HUES48 (cell line): Measurements from ENCODE around the gene STARD10.
A peak's percentile ranks its signal among the peaks of the same experiment; 100 is the strongest.

Experiments used
- H3K27ac ChIP-seq: one replicate; pipeline ENCODE4 v1.7.0; 2013; ENCODE audit warnings: low read depth, low read length, inconsistent platforms
- H3K27me3 ChIP-seq: 2 replicates; pipeline ENCODE4 v1.6.1; 2013; ENCODE audit warnings: mild to moderate bottlenecking, low read length; ENCODE audit not compliant: control insufficient read depth, insufficient read depth
- H3K36me3 ChIP-seq: 2 replicates; pipeline ENCODE4 v1.6.1; 2013; ENCODE audit warnings: low read length; ENCODE audit not compliant: control insufficient read depth, insufficient read depth
- H3K4me1 ChIP-seq: 2 replicates; pipeline ENCODE4 v1.6.1; 2013; ENCODE audit warnings: mild to moderate bottlenecking, low read length; ENCODE audit not compliant: control insufficient read depth, insufficient read depth
- H3K4me3 ChIP-seq: 2 replicates; pipeline ENCODE4 v1.5.1; 2013; ENCODE audit warnings: mild to moderate bottlenecking, low read depth, low read length
- H3K9ac ChIP-seq: 2 replicates; pipeline ENCODE4 v1.6.1; 2013; ENCODE audit warnings: mild to moderate bottlenecking, low read depth, low read length, moderate library complexity
- H3K9me3 ChIP-seq: 2 replicates; pipeline ENCODE4 v1.6.1; 2013; ENCODE audit warnings: low read length; ENCODE audit not compliant: control insufficient read depth, insufficient read depth

Gene STARD10

GRCh38 chr11:72720784-72721183, 73.1 kb downstream of the STARD10 start:
- no peak overlapping the region for H3K27ac ChIP-seq
- H3K27me3 ChIP-seq, result no peaks in the 10 kb centered on the region
- no peaks in the 10 kb centered on the region; the same call in 1 of the 2 replicates for H3K4me1 ChIP-seq
- no peak overlapping the region for H3K4me3 ChIP-seq
- H3K9ac ChIP-seq, result no peak overlapping the region
- peaks cover 24% of the 10 kb centered on the region; the same call in 1 of the 2 replicates for H3K36me3 ChIP-seq
- no peaks in the 10 kb centered on the region for H3K9me3 ChIP-seq

DNA sequence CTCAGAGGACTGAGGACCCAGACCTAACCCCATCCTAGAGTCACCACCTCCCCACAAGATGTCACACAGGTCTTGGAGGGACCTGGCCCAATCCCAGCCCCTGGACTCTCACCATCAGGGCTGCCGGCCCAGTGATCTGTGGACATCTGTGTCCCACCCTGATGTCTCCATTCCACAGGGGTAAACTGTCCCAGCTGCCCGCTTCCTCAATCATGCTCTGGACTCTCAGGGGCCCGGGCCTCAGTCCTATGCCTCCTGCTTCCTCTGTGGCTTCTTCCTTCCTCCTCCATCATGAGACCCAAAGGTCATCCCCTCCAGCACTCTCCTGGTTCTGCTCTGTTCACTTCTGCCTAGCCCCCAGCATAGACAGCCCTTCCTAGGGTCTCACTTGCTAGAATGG, 73.8 kb downstream of the STARD10 start:
- Histone ChIP-seq H3K4me3 (no peak overlapping the region), H3K27ac (no peak overlapping the region), H3K36me3 (peaks cover 24% of the 10 kb centered on the region; the same call in 1 of the 2 replicates), H3K9me3 (no peaks in the 10 kb centered on the region), H3K9ac (no peak overlapping the region), H3K4me1 (no peaks in the 10 kb centered on the region; the same call in 1 of the 2 replicates), H3K27me3 (no peaks in the 10 kb centered on the region)

DNA sequence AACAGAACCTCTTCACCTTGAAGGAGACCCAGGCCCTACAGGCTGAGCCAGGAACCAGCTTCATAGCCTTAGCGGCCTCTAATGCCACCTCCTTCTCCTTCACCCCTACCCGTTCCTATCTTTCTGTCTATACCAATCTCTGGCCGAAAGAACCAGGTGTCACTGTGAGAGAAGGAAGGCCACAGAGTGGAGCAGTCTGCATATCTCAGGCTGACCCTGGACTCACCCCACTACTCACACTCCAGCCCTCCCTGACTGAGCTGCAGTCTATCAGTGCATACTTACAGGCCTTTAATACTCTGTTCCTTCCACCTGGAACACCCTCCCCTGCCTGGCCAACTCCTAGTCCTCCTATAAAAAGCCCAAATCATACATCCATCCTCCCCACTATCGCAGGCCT, 74.3 kb downstream of the STARD10 start:
- Histone ChIP-seq H3K9me3 (no peaks in the 10 kb centered on the region), H3K36me3 (peaks cover 22% of the 10 kb centered on the region; the same call in 1 of the 2 replicates), H3K27ac (no peak overlapping the region), H3K27me3 (no peaks in the 10 kb centered on the region), H3K4me1 (no peaks in the 10 kb centered on the region; the same call in 1 of the 2 replicates), H3K9ac (no peak overlapping the region), H3K4me3 (no peak overlapping the region)

GRCh38 chr11:72719144-72719543, 74.7 kb downstream of the STARD10 start:
- no peak overlapping the region for H3K4me3 ChIP-seq
- H3K27me3 ChIP-seq, result no peaks in the 10 kb centered on the region
- H3K4me1 ChIP-seq, result no peaks in the 10 kb centered on the region; the same call in 1 of the 2 replicates
- H3K27ac ChIP-seq, result no peak overlapping the region
- H3K9me3 ChIP-seq, result no peaks in the 10 kb centered on the region
- H3K36me3 ChIP-seq, result peaks cover 17% of the 10 kb centered on the region; the same call in 1 of the 2 replicates
- no peak overlapping the region for H3K9ac ChIP-seq

- no peaks in the 10 kb centered on the region; the same call in 1 of the 2 replicates for H3K4me1 ChIP-seq
Measured at GRCh38 chr11:72718101-72718501, 75.7 kb downstream of the STARD10 start.

GRCh38 chr11:72716788-72717435, 76.9 kb downstream of the STARD10 start:
- Histone ChIP-seq H3K9ac (no peak overlapping the region), H3K4me1 (no peaks in the 10 kb centered on the region; the same call in 1 of the 2 replicates), H3K9me3 (no peaks in the 10 kb centered on the region), H3K27me3 (no peaks in the 10 kb centered on the region), H3K4me3 (no peak overlapping the region), H3K36me3 (peaks cover 17% of the 10 kb centered on the region; the same call in 1 of the 2 replicates), H3K27ac (no peak overlapping the region)

More at GRCh38 chr11:72718101-72718501, 75.7 kb downstream of the STARD10 start:
- Histone ChIP-seq H3K9ac (no peak overlapping the region), H3K4me3 (no peak overlapping the region), H3K27me3 (no peaks in the 10 kb centered on the region), H3K27ac (no peak overlapping the region), H3K36me3 (peaks cover 17% of the 10 kb centered on the region; the same call in 1 of the 2 replicates), H3K9me3 (no peaks in the 10 kb centered on the region)

DNA sequence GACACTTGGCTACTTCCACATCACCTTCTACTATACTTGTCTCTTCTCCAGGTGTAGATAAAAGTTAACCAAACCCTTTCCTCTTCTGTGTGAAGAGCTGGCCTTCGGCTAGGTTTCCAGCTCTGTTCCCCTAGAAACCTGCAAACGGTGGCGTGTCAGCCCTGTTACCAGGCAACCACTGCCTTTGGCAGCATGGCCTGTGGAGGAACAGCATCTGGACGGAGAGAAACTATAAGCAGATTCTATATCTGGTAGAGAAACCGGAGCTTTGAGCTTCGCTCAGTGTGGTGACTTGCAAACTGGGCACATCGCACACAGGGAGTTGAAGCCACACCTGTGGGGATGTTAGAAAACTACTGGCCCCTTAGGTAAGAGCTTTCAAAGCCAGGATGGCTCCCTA, 77.6 kb downstream of the STARD10 start:
- Histone ChIP-seq H3K36me3 (peaks cover 22% of the 10 kb centered on the region; the same call in 1 of the 2 replicates), H3K4me3 (no peak overlapping the region), H3K27ac (no peak overlapping the region), H3K27me3 (no peaks in the 10 kb centered on the region), H3K4me1 (no peaks in the 10 kb centered on the region), H3K9ac (no peak overlapping the region), H3K9me3 (no peaks in the 10 kb centered on the region)

DNA sequence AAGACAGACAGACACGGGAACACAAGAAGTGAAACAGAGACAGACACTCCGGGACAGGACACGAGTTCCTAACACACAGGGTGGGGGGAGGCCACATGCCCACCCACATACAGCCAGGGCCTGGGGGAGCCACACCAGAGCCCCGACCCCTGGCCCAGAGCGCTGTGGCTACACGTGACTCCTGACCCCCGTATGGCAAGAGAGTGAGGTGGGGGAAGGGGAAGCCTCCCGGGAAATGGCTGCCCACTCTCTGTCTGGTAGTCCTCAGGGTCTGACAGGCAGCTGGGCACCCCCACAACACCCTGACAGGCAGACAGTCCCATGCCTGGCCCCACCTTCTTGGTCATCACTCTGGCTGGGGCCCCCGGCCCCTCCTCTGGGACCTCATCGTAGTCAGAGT, 81.0 kb downstream of the STARD10 start:
- H3K9me3 ChIP-seq, result no peaks in the 10 kb centered on the region
- H3K4me1 ChIP-seq, result no peaks in the 10 kb centered on the region
- no peak overlapping the region for H3K27ac ChIP-seq
- no peaks in the 10 kb centered on the region for H3K27me3 ChIP-seq
- no peak overlapping the region for H3K4me3 ChIP-seq
- peak overlapping the region; percentile 18; the same call in 1 of the 2 replicates for H3K9ac ChIP-seq
- H3K36me3 ChIP-seq, result peaks cover 35% of the 10 kb centered on the region; the same call in 1 of the 2 replicates

DNA sequence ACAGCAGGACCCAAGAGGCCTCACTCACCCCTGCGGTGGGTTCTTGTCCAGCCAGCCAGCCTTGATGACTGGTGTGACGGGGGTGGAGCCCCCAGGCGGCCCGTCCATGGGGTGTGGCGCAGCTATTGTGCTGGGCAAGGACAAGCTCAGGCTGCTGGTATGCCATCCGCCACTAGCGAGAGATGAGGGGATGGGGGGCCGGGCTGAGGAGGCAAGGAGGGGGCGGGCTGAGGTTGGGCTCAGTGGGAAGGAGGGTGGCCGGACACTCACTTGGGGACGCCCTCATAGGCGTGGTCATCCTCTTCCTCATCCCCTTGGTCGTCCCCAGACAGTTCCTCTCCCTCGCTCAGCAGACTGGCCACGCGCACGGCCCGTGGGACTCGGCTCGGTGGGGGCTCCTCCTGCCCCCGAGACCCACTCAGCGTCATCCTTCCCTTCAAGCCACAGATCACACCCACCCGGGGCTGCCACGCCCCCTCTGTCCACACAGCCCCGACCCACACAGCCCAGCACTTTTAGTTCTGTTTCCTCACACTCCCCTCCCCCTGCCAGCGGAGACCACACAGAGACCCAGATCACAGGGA, 81.6 kb downstream of the STARD10 start:
- H3K27me3 ChIP-seq, result no peaks in the 10 kb centered on the region
- H3K27ac ChIP-seq, result no peak overlapping the region
- no peaks in the 10 kb centered on the region for H3K9me3 ChIP-seq
- no peak overlapping the region for H3K4me3 ChIP-seq
- H3K36me3 ChIP-seq, result peaks cover 36% of the 10 kb centered on the region; the same call in 1 of the 2 replicates
- 0 out of 2 replicates have a peak overlapping the region, but pooled peaks have one; percentile 18 for H3K9ac ChIP-seq
- 0 out of 2 replicates have a peak, but pooled peaks cover under 1% of the 10 kb centered on the region for H3K4me1 ChIP-seq

DNA sequence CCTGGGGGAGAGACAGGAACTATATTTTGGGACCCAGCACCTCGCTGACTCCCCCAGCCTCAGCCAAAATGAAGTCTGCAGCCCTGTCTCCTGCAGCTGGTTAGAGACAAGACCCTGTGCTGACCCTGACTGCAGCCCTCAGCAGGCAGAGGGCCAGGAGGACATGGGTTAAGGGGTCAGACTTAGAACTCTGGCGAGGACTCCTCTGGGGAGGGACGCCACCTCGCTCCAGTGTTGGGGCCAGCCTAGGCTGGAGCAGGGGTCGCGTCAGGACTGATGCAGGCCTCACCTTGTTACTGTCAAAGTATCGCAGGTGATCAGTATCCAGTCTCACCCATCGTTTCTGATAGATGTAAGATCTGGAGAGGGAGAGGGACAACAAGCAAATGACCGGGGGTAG, 82.7 kb downstream of the STARD10 start:
- no peaks in the 10 kb centered on the region for H3K27me3 ChIP-seq
- no peaks in the 10 kb centered on the region for H3K9me3 ChIP-seq
- peaks cover 11% of the 10 kb centered on the region for H3K4me1 ChIP-seq
- no peak overlapping the region for H3K4me3 ChIP-seq
- peaks cover 36% of the 10 kb centered on the region for H3K36me3 ChIP-seq
- H3K9ac ChIP-seq, result no peak overlapping the region
- no peak overlapping the region for H3K27ac ChIP-seq

DNA sequence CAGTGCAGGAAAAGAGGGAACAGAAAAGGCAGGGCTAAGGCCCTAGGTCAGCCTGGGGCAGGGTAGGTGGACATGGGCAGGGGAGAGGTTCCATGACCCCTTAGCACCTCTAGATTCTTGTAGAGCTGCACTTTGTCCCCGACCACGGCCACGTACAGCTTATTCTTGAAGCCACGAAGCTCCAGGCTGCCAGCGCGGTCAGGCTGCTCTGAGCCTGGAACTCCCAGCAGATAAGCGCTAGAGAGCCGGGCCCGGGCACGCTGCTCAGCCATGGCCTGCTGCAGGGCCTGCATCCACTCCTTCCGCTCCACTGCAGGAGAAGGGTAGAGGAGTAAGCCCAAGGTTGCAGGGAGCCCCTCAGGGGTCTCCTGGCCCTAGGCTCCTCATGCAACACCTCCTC, 83.6 kb downstream of the STARD10 start:
- peaks cover 36% of the 10 kb centered on the region for H3K36me3 ChIP-seq

More for the DNA sequence above, 83.6 kb downstream of the STARD10 start:
- no peak overlapping the region for H3K4me3 ChIP-seq
- no peaks in the 10 kb centered on the region for H3K27me3 ChIP-seq
- H3K9ac ChIP-seq, result no peak overlapping the region
- H3K9me3 ChIP-seq, result no peaks in the 10 kb centered on the region
- H3K4me1 ChIP-seq, result peaks cover 20% of the 10 kb centered on the region
- no peak overlapping the region for H3K27ac ChIP-seq
